PC-3 (cell line): ENCODE data around the gene DOK3. TPM values are rescaled to one million over a fixed set of nuclear protein-coding genes. Genes with fewer than 3 reads are reported as not detected.
"Not testable (repeated sequence)": the region's sequence is repeated elsewhere in the genome, so short reads cannot be mapped to it uniquely, and the experiment has no call there.

Source experiments
- ATAC-seq: fragments of 200-7000 bp; cut with Tn5 transposase; 2 replicates; pipeline ENCODE4 v1.9.1; 2020; ENCODE audit warnings: mild to moderate bottlenecking, moderate library complexity
- BruUV-seq: library from RNA; stranded (reverse); fragments of 400-500 nt; replicated peaks from 2 replicates; lab custom pipeline; 2021; lab: Mats Ljungman, UMichigan
- CTCF ChIA-PET: fragments of 300-600 bp; sonication (Branson Sonifier 250); formaldehyde crosslinking; loops from one replicate; lab custom pipeline; 2022; ENCODE audit warnings: antibody characterized with exemption; lab: Charles Lee
- POLR2A ChIA-PET: fragments of 300-600 bp; sonication (Branson Sonifier 250); formaldehyde crosslinking; loops from one replicate; lab custom pipeline; 2022; ENCODE audit warnings: antibody characterized with exemption; ENCODE audit not compliant: unreplicated experiment; lab: Charles Lee
- DNase-seq: peaks from one replicate; pipeline ENCODE4 v3.0.0-alpha.2; 2015
- H2AFZ ChIP-seq: fragments of 300-600 bp; sonication (generic); 2 replicates; pipeline ENCODE4 v1.6.0; 2016; ENCODE audit warnings: antibody characterized with exemption, low read length
- H3F3A ChIP-seq: fragments of 300-600 bp; sonication (generic); one replicate; pipeline ENCODE4 v1.6.0; 2017; ENCODE audit warnings: antibody characterized with exemption, low read length, control low read depth, mild to moderate bottlenecking; ENCODE audit not compliant: unreplicated experiment
- H3K27ac ChIP-seq: fragments of 300-600 bp; sonication (generic); 2 replicates; pipeline ENCODE4 v1.5.1; 2016; ENCODE audit warnings: mild to moderate bottlenecking, low read length
- H3K27me3 ChIP-seq: fragments of 300-600 bp; sonication (generic); 2 replicates; pipeline ENCODE4 v1.6.1; 2016; ENCODE audit warnings: low read length, mixed read lengths
- H3K36me3 ChIP-seq: fragments of 300-600 bp; sonication (generic); 2 replicates; pipeline ENCODE4 v1.6.1; 2016; ENCODE audit warnings: low read depth, mixed run types, low read length, mixed read lengths
- H3K4me1 ChIP-seq: fragments of 300-600 bp; sonication (generic); 2 replicates; pipeline ENCODE4 v1.5.1; 2016; ENCODE audit warnings: low read length; ENCODE audit not compliant: insufficient read depth
- H3K4me2 ChIP-seq: fragments of 300-600 bp; sonication (generic); 2 replicates; pipeline ENCODE4 v1.6.0; 2016; ENCODE audit warnings: low read length
- H3K4me3 ChIP-seq: fragments of 300-600 bp; sonication (generic); 2 replicates; pipeline ENCODE4 v1.5.1; 2016; ENCODE audit warnings: mild to moderate bottlenecking, low read length, mixed read lengths
- H3K79me2 ChIP-seq: fragments of 300-600 bp; sonication (generic); 2 replicates; pipeline ENCODE4 v1.6.1; 2017; ENCODE audit warnings: low read length, mixed read lengths
- H3K9ac ChIP-seq: fragments of 300-600 bp; sonication (generic); 2 replicates; pipeline ENCODE4 v1.6.0; 2016; ENCODE audit warnings: mild to moderate bottlenecking, low read length
- H3K9me2 ChIP-seq: fragments of 300-600 bp; sonication (generic); replicated peaks from 2 replicates; pipeline ENCODE4 v1.6.1; 2016; ENCODE audit warnings: mixed run types, low read length, mixed read lengths
- H3K9me3 ChIP-seq: fragments of 300-600 bp; sonication (generic); 2 replicates; pipeline ENCODE4 v1.6.1; 2016; ENCODE audit warnings: low read length, mixed read lengths
- H4K20me1 ChIP-seq: fragments of 300-600 bp; sonication (generic); 2 replicates; pipeline ENCODE4 v1.6.1; 2016; ENCODE audit warnings: low read length, mixed read lengths
- CTCF ChIP-seq: fragments of 300-600 bp; sonication (generic); conservative IDR thresholded peaks from 2 replicates; pipeline ENCODE4 v1.5.1; 2017; ENCODE audit warnings: antibody characterized with exemption, low read depth, mild to moderate bottlenecking, low read length
- EZH2 ChIP-seq: fragments of 300-600 bp; sonication (generic); IDR thresholded peaks from one replicate; pipeline ENCODE4 v1.6.1; 2017; ENCODE audit warnings: antibody characterized with exemption, mild to moderate bottlenecking, low read length; ENCODE audit not compliant: unreplicated experiment
- EZH2phosphoT487 ChIP-seq: fragments of 300-600 bp; sonication (generic); IDR thresholded peaks from 2 replicates; pipeline ENCODE4 v1.6.1; 2018; ENCODE audit warnings: mild to moderate bottlenecking, antibody characterized with exemption, low read length, borderline replicate concordance
- intact Hi-C: fragments of 100-400 bp; cut with micrococcal nuclease; formaldehyde crosslinking; loops from 2 replicates; pipeline ENCODE4 v1.9.0; 2023
- total RNA-seq: library from RNA; depleted of rRNA; stranded (reverse); fragments of >200 nt; gene quantifications from 2 replicates; pipeline ENCODE4 v1.2.3, GENCODE V29; 2014

DOK3 gene
- total RNA-seq, 1 experiment from 2014 or later: 6.2 TPM

GRCh38 chr5:177536386-177536785, 26.8 kb upstream of the DOK3 start:
- 0 out of 2 replicates have a peak, but pooled peaks cover 3% of the 10 kb centered on the region for H4K20me1 ChIP-seq
- no TSS peak for BruUV-seq

GRCh38 chr5:177535125-177535524, 25.5 kb upstream of the DOK3 start:
- Histone ChIP-seq H3K9ac (no peak overlapping the region), H3K79me2 (0 out of 2 replicates have a peak, but pooled peaks cover 3% of the 10 kb centered on the region), H3K4me2 (no peak overlapping the region), H4K20me1 (no peaks in the 10 kb centered on the region), H2AFZ (no peak overlapping the region), H3K4me1 (peaks cover 23% of the 10 kb centered on the region), H3K9me3 (no peaks in the 10 kb centered on the region), H3F3A (no peaks in the 10 kb centered on the region), H3K27ac (no peak overlapping the region), H3K27me3 (no peaks in the 10 kb centered on the region), H3K9me2 (no peaks in the 10 kb centered on the region), H3K36me3 (peaks cover 40% of the 10 kb centered on the region), H3K4me3 (no peak overlapping the region)
- BruUV-seq: no TSS peak
- ChIA-PET CTCF (no interaction called here), POLR2A (no interaction called here)
- TF ChIP-seq EZH2phosphoT487 (no peak), CTCF (no peak), EZH2 (no peak)
- ATAC-seq (no peak), DNase-seq (no peak)
- intact Hi-C loops: no loop called here

More at GRCh38 chr5:177536386-177536785, 26.8 kb upstream of the DOK3 start:
- ChIA-PET POLR2A (no interaction called here), CTCF (no interaction called here)
- Histone ChIP-seq H3K9me2 (no peaks in the 10 kb centered on the region), H3K4me3 (no peak overlapping the region), H3K4me2 (no peak overlapping the region), H2AFZ (no peak overlapping the region), H3K36me3 (peaks cover 31% of the 10 kb centered on the region), H3K4me1 (peaks cover 19% of the 10 kb centered on the region), H3K79me2 (peaks cover 14% of the 10 kb centered on the region; the same call in 1 of the 2 replicates), H3F3A (no peaks in the 10 kb centered on the region), H3K27ac (no peak overlapping the region), H3K27me3 (no peaks in the 10 kb centered on the region), H3K9me3 (no peaks in the 10 kb centered on the region), H3K9ac (no peak overlapping the region)
- TF ChIP-seq CTCF (no peak), EZH2 (no peak), EZH2phosphoT487 (no peak)
- no peak for ATAC-seq
- intact Hi-C loops: no loop called here
- DNase-seq: no peak

GRCh38 chr5:177534433-177534832, 24.8 kb upstream of the DOK3 start:
- H3K4me1 ChIP-seq: peaks cover 23% of the 10 kb centered on the region
- H3K79me2 ChIP-seq, POLR2A ChIA-PET, BruUV-seq, H3K9ac ChIP-seq, H3K27me3 ChIP-seq, DNase-seq, H2AFZ ChIP-seq, ATAC-seq, H3K4me2 ChIP-seq, H3K4me3 ChIP-seq, CTCF ChIA-PET, H3K9me2 ChIP-seq, H3F3A ChIP-seq, H3K9me3 ChIP-seq, H4K20me1 ChIP-seq, H3K27ac ChIP-seq, intact Hi-C loops: not testable (repeated sequence)
- peaks cover 40% of the 10 kb centered on the region for H3K36me3 ChIP-seq
